ENCODE results near the gene C15orf39. TPM values are rescaled to one million over a fixed set of nuclear protein-coding genes. Genes with fewer than 3 reads are reported as not detected.
"Not testable (repeated sequence)": the region's sequence is repeated elsewhere in the genome, so short reads cannot be mapped to it uniquely, and the experiment has no call there.

C15orf39 gene
- total RNA-seq, 1 experiment from 2014 or later, result 86.5 TPM

- DNase-seq, result peak; percentile 56
- Mint-ChIP-seq H3K4me1 (ENCODE audit: low read depth, unreplicated experiment) (peaks cover 25% of the 10 kb centered on the region), H3K27me3 (ENCODE audit: unreplicated experiment) (no peaks in the 10 kb centered on the region), H3K4me3 (ENCODE audit: low read depth, unreplicated experiment) (peak overlapping the region; percentile 17), H3K36me3 (ENCODE audit: insufficient read depth, unreplicated experiment) (peaks cover 94% of the 10 kb centered on the region), H3K9me3 (ENCODE audit: low read depth, unreplicated experiment) (no peaks in the 10 kb centered on the region), H3K27ac (ENCODE audit: unreplicated experiment) (peak overlapping the region; percentile 74)
- BruUV-seq (replicated peaks), result no TSS peak
- CTCF ChIA-PET, result interaction anchor here (1.1 to 3.1 kb wide), 2 partner anchors 14 to 172 kb away, joined by 3 to 17 read pairs; partner anchors contain the start of gene C15orf39
- intact Hi-C loops (cut with micrococcal nuclease; ENCODE audit: unreplicated experiment), result no loop called here
- no peak for TF ChIP-seq CTCF (IDR thresholded peaks at IDR 0.05; ENCODE audit: unreplicated experiment)
Measured at GRCh38 chr15:75215107-75216004, 13.7 kb downstream of the C15orf39 start.

- DNase-seq, result no peak
- Mint-ChIP-seq H3K9me3 (ENCODE audit: low read depth, unreplicated experiment) (no peaks in the 10 kb centered on the region), H3K36me3 (ENCODE audit: insufficient read depth, unreplicated experiment) (peaks cover 86% of the 10 kb centered on the region), H3K27me3 (ENCODE audit: unreplicated experiment) (no peaks in the 10 kb centered on the region), H3K27ac (ENCODE audit: unreplicated experiment) (peak overlapping the region; percentile 52), H3K4me3 (ENCODE audit: low read depth, unreplicated experiment) (no peak overlapping the region), H3K4me1 (ENCODE audit: low read depth, unreplicated experiment) (peaks cover 23% of the 10 kb centered on the region)
- no TSS peak for BruUV-seq (replicated peaks)
- CTCF ChIA-PET, result no interaction called here
- intact Hi-C loops (cut with micrococcal nuclease; ENCODE audit: unreplicated experiment), result no loop called here
- TF ChIP-seq CTCF (IDR thresholded peaks at IDR 0.05; ENCODE audit: unreplicated experiment), result no peak
Measured at GRCh38 chr15:75217012-75217411, 15.3 kb downstream of the C15orf39 start.

- H3K9me3 Mint-ChIP-seq (ENCODE audit: low read depth, unreplicated experiment); DNase-seq; BruUV-seq (replicated peaks); intact Hi-C loops (cut with micrococcal nuclease; ENCODE audit: unreplicated experiment); H3K4me3 Mint-ChIP-seq (ENCODE audit: low read depth, unreplicated experiment); CTCF ChIA-PET; H3K27me3 Mint-ChIP-seq (ENCODE audit: unreplicated experiment): not testable (repeated sequence)
- H3K4me1 Mint-ChIP-seq (ENCODE audit: low read depth, unreplicated experiment), result peaks cover 23% of the 10 kb centered on the region
- H3K27ac Mint-ChIP-seq (ENCODE audit: unreplicated experiment), result peak overlapping the region; percentile 52
- peaks cover 80% of the 10 kb centered on the region for H3K36me3 Mint-ChIP-seq (ENCODE audit: insufficient read depth, unreplicated experiment)
Measured at GRCh38 chr15:75217574-75217973, 15.9 kb downstream of the C15orf39 start.

GRCh38 chr15:75219507-75219929, 17.8 kb downstream of the C15orf39 start:
- not testable (repeated sequence) for BruUV-seq (replicated peaks)

GRCh38 chr15:75223688-75224087, 22.0 kb downstream of the C15orf39 start:
- Mint-ChIP-seq H3K4me1 (ENCODE audit: low read depth, unreplicated experiment) (peaks cover 15% of the 10 kb centered on the region), H3K27ac (ENCODE audit: unreplicated experiment) (no peak overlapping the region), H3K36me3 (ENCODE audit: insufficient read depth, unreplicated experiment) (peaks cover 35% of the 10 kb centered on the region), H3K9me3 (ENCODE audit: low read depth, unreplicated experiment) (no peaks in the 10 kb centered on the region), H3K4me3 (ENCODE audit: low read depth, unreplicated experiment) (no peak overlapping the region), H3K27me3 (ENCODE audit: unreplicated experiment) (peaks cover 55% of the 10 kb centered on the region)
- no peak for DNase-seq
- no peak for TF ChIP-seq CTCF (IDR thresholded peaks at IDR 0.05; ENCODE audit: unreplicated experiment)
- intact Hi-C loops (cut with micrococcal nuclease; ENCODE audit: unreplicated experiment), result no loop called here
- CTCF ChIA-PET, result no interaction called here
- BruUV-seq (replicated peaks), result no TSS peak

More at GRCh38 chr15:75219507-75219929, 17.8 kb downstream of the C15orf39 start:
- intact Hi-C loops (cut with micrococcal nuclease; ENCODE audit: unreplicated experiment); DNase-seq; H3K9me3 Mint-ChIP-seq (ENCODE audit: low read depth, unreplicated experiment); H3K4me3 Mint-ChIP-seq (ENCODE audit: low read depth, unreplicated experiment): not testable (repeated sequence)
- Mint-ChIP-seq H3K4me1 (ENCODE audit: low read depth, unreplicated experiment) (peaks cover 23% of the 10 kb centered on the region), H3K36me3 (ENCODE audit: insufficient read depth, unreplicated experiment) (peaks cover 68% of the 10 kb centered on the region), H3K27me3 (ENCODE audit: unreplicated experiment) (peaks cover 13% of the 10 kb centered on the region), H3K27ac (ENCODE audit: unreplicated experiment) (peak overlapping the region; percentile 15)
- CTCF ChIA-PET, result interaction anchor here (1.1 kb wide), 1 partner anchor 15 kb away, joined by 4 read pairs; no protein-coding TSS in a partner anchor

Measured in Calu3 (cell line).